AG04450 (cell line): ENCODE measurements around the gene NDUFB10. TPM values are rescaled to one million over a fixed set of nuclear protein-coding genes. Genes with fewer than 3 reads are reported as not detected.

Experiments
- CTCF ChIA-PET: fragments of 300-600, 350-600 bp; formaldehyde crosslinking; extraction: SDS; loops from one replicate; lab custom pipeline; 2022; ENCODE audit warnings: antibody characterized with exemption, inconsistent platforms; lab: Charles Lee
- POLR2A ChIA-PET: fragments of 350-600 bp; formaldehyde crosslinking; extraction: SDS; loops from one replicate; lab custom pipeline; 2021; ENCODE audit warnings: antibody characterized with exemption, inconsistent platforms; lab: Yijun Ruan, JAX
- DNase-seq: peaks from one replicate; pipeline ENCODE4 v3.0.0-alpha.2; 2011; ENCODE audit warnings: low read depth, low spot score
- H3K27ac ChIP-seq: one replicate; pipeline ENCODE4 v1.5.1; 2012; ENCODE audit warnings: low read depth, low read length, control low read depth
- H3K27me3 ChIP-seq: one replicate; pipeline ENCODE4 v1.6.0; 2012; ENCODE audit warnings: low read length; ENCODE audit not compliant: control insufficient read depth, insufficient read depth
- H3K4me3 ChIP-seq: 2 replicates; pipeline ENCODE4 v1.5.1; 2011; ENCODE audit warnings: mild to moderate bottlenecking, low read depth, low read length, control low read depth
- H3K9me3 ChIP-seq: 2 replicates; pipeline ENCODE4 v1.5.1; 2012; ENCODE audit warnings: low read length; ENCODE audit not compliant: control insufficient read depth, insufficient read depth
- CTCF ChIP-seq: IDR thresholded peaks from 2 replicates; pipeline ENCODE4 v1.5.1; 2011; ENCODE audit warnings: low read depth, low read length, control low read depth, inconsistent platforms
- polyA plus RNA-seq: library from polyadenylated mRNA; depleted of rRNA; stranded (reverse); fragments of >200 nt; gene quantifications from 2 replicates; pipeline ENCODE4 v1.2.3, GENCODE V29; 2011

NDUFB10 gene
- polyA plus RNA-seq, 1 experiment = 126 TPM

- POLR2A ChIA-PET = interaction anchor here (0.7 to 2.0 kb wide), 27 partner anchors 8 to 249 kb away, joined by 3 to 20 read pairs (median 6); partner anchors contain the start of genes FAHD1, GFER, HAGH and MSRB1
Measured at GRCh38 chr16:1965396-1966001, 6.2 kb downstream of the NDUFB10 start.

GRCh38 chr16:1966460-1966859 is 7.1 kb downstream of the NDUFB10 start, which contains the start of gene RNF151:
TSS of gene RNF151 (plus strand) at chr16:1966856. CDS start at chr16:1966882, 26 bp downstream.
- DNase-seq = no peak
- TF ChIP-seq CTCF = no peak
- H3K9me3 ChIP-seq = no peaks in the 10 kb centered on the region; the same call in 1 of the 2 replicates
- POLR2A ChIA-PET = no interaction called here
- no peak within 1 kb of the TSS for H3K27ac ChIP-seq
- CTCF ChIA-PET = no interaction called here
- no peaks in the 10 kb centered on the region for H3K27me3 ChIP-seq
- peak within 1 kb of the TSS; percentile 90 for H3K4me3 ChIP-seq

More at GRCh38 chr16:1965396-1966001, 6.2 kb downstream of the NDUFB10 start:
- peak overlapping the region; percentile 90 for H3K4me3 ChIP-seq
- no peaks in the 10 kb centered on the region for H3K9me3 ChIP-seq
- CTCF ChIA-PET = interaction anchor here (1.2 kb wide), 1 partner anchor 175 kb away, joined by 3 read pairs; no protein-coding TSS in a partner anchor
- TF ChIP-seq CTCF = no peak
- no peak for DNase-seq
- no peaks in the 10 kb centered on the region for H3K27me3 ChIP-seq
- H3K27ac ChIP-seq = peak overlapping the region; percentile 87

DNA sequence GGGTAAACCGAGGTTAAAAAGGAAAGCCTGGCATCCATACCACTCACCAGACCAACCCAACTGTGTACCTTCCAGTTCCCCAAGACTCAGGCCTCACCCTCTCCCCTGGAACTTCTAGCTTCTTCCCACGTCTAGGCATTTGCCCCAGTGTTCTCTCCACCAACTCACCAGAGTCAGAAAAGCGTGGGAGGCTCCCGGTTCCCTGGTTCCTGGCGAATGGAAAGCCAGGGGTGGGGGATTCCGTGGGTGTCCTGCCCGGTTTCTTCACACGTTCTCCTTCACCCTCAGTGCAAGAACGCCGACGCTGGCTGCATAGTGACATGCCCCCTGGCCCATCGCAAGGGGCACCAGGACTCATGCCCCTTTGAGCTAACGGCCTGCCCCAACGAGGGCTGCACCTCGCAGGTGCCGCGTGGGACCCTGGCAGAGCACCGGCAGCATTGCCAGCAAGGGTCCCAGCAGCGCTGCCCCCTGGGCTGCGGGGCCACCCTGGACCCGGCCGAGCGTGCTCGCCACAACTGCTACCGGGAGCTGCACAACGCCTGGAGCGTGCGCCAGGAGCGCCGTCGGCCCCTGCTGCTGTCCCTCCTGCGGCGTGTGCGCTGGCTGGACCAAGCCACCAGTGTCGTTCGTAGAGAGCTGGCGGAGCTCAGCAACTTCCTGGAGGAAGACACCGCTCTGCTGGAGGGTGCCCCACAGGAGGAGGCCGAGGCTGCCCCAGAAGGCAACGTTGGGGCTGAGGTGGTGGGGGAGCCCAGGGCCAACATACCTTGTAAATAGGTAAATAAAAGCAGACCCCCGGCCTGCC is 9.0 kb downstream of the NDUFB10 start:
- no peak for DNase-seq
- no peak for TF ChIP-seq CTCF
- Histone ChIP-seq H3K27me3 (no peaks in the 10 kb centered on the region), H3K9me3 (no peaks in the 10 kb centered on the region; the same call in 1 of the 2 replicates), H3K27ac (no peak overlapping the region), H3K4me3 (no peak overlapping the region)
- CTCF ChIA-PET = no interaction called here
- POLR2A ChIA-PET = no interaction called here

DNA sequence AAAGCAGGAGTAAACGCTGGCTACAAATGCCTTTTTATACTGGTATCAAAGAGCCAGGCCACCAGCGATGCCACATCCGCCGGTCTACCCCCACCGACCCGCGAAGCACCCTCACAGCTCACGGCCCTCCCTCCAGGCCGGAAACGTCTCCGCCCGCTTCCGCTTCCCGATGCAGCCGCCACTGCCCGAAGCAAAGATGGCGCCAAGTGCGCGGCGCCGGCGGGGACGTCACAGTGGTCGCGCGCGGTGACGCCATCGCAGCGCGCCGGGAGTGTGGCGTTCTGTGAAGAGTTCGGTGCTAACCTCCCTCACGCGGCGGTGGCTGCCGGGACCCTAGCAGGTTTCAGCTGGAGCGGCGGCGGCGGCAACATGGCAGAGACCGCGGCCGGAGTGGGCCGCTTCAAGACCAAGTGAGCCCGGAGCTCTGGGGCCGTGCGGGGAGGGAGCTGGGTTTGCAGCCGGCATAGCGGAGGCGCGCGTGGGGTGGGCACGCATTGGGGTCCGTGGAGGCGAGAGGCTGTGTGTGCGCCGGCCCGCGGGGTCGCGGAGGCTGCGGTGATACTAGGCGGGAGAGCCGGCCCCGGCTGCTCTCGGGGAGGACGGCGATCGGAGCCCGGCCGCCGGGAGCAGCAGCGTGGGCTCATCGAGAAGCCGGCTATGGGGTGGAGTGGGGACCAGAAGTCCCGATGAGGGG is 12.6 kb downstream of the NDUFB10 start, which contains the start of gene TBL3:
TSS of gene TBL3 (plus strand) at position 258 of the 694 bp plus-strand sequence. CDS start at position 370, 112 bp downstream.
- CTCF ChIA-PET = interaction anchor here (0.6 kb wide), 1 partner anchor 464 kb away, joined by 3 read pairs; no protein-coding TSS in a partner anchor
- H3K9me3 ChIP-seq = no peaks in the 10 kb centered on the region; the same call in 1 of the 2 replicates
- POLR2A ChIA-PET = interaction anchor here (0.7 to 1.6 kb wide), 8 partner anchors 8 to 238 kb away, joined by 3 to 10 read pairs (median 4); partner anchors contain the start of genes BRICD5, GFER, NTHL1 and TRAF7
- H3K27ac ChIP-seq = peak within 1 kb of the TSS; percentile 92
- H3K27me3 ChIP-seq = no peaks in the 10 kb centered on the region
- peak within 1 kb of the TSS; percentile 66 for H3K4me3 ChIP-seq
- no peak for TF ChIP-seq CTCF
- DNase-seq = peak; percentile 83
